ENCODE data around the gene HS3ST4.
"Not testable (repeated sequence)": the region's sequence is repeated elsewhere in the genome, so short reads cannot be mapped to it uniquely, and the experiment has no call there.

HS3ST4 gene

DNA sequence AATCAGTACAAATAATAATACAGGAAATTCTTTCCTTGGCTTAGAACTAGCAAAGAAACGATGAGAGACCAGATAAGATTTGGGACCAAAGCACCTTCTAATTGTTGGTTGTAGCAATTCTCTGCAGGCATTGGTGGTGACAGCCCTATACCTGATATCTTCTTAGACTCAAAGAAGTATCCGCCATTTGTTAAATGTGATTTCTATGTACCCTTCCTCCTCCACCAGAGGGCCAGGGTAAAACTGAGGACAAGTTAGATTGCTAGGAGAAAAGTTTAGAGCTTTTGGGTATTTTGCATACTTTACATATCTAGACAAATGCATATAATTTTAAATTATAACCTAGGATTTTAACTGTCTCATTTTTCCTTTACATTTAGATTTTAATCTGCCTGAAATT lies 304.3 kb downstream of the HS3ST4 start:
- Mint-ChIP-seq H3K27me3 (ENCODE audit: low read depth) (no peaks in the 10 kb centered on the region), H3K36me3 (ENCODE audit: low read depth) (no peaks in the 10 kb centered on the region), H3K9me3 (no peaks in the 10 kb centered on the region), H3K4me1 (ENCODE audit: low read depth) (no peaks in the 10 kb centered on the region), H3K4me3 (no peak overlapping the region), H3K27ac (no peak overlapping the region)

DNA sequence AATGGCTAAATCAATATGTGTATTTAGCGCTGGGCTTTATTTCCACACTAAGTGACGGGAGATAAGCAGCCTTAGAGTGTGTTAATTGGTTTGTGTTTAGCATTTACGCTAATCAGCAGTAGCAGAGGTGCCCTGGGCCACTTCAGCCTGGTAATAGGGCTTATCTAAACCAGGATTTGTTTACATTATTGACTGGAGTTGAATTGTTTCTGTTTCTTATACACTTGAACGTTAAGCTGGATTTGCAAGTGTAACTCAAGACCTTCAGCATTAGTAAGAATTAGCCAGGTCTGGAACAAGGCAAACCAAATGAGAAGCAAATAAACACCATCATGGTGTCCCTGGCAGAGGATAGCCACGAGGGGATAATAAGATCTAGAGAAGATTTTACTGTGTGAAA lies 313.6 kb downstream of the HS3ST4 start:
- peaks cover 15% of the 10 kb centered on the region for H3K9me3 Mint-ChIP-seq
- no peak overlapping the region for H3K27ac Mint-ChIP-seq
- no peaks in the 10 kb centered on the region for H3K4me1 Mint-ChIP-seq (ENCODE audit: low read depth)
- H3K27me3 Mint-ChIP-seq (ENCODE audit: low read depth): no peaks in the 10 kb centered on the region
- H3K36me3 Mint-ChIP-seq (ENCODE audit: low read depth): no peaks in the 10 kb centered on the region
- H3K4me3 Mint-ChIP-seq: no peak overlapping the region

DNA sequence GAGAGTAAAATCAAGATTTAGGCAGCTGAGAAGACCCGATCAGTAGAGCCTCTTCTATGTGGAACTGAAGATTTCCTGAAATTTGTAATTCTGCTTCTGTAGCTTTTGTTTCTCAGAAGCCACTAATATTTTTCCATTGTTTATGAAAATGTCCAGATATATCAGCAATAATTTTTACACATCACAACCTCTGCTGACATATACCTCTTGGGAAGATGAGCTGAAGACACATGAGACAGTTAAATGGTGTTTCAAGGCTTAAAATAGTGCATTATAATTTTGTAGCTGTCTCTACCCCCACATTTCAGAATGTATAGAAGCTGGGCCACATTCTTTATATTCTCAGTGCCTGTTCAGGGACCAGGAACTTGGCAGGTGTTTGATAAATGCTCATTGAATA lies 320.6 kb downstream of the HS3ST4 start:
- H3K36me3 Mint-ChIP-seq (ENCODE audit: low read depth): no peaks in the 10 kb centered on the region
- H3K4me1 Mint-ChIP-seq (ENCODE audit: low read depth): no peaks in the 10 kb centered on the region
- H3K27me3 Mint-ChIP-seq (ENCODE audit: low read depth): no peaks in the 10 kb centered on the region
- peaks cover 11% of the 10 kb centered on the region for H3K9me3 Mint-ChIP-seq
- H3K4me3 Mint-ChIP-seq: no peak overlapping the region
- no peak overlapping the region for H3K27ac Mint-ChIP-seq

DNA sequence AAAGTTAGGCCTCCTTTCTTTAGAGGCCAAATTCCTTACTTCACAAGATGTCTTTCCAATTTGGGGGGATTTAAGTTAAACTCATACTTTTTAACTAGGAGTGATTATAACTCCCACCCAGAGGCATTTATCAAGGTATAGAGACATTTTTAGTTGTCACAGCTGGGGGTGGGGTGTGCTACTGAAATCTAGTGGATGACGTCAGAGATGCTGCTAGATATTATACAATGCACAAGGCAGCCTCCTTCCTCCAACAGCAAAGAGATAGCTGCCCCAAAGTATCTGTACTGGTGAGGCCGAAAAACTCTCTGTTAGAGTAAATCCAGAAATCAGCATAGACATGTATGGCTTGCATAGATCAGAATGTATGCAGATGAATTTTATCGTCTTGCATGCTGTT lies 324.0 kb downstream of the HS3ST4 start:
- H3K9me3 Mint-ChIP-seq: peaks cover 11% of the 10 kb centered on the region
- no peaks in the 10 kb centered on the region for H3K27me3 Mint-ChIP-seq (ENCODE audit: low read depth)
- H3K27ac Mint-ChIP-seq: no peak overlapping the region
- H3K4me1 Mint-ChIP-seq (ENCODE audit: low read depth): no peaks in the 10 kb centered on the region
- no peak overlapping the region for H3K4me3 Mint-ChIP-seq
- H3K36me3 Mint-ChIP-seq (ENCODE audit: low read depth): no peaks in the 10 kb centered on the region

DNA sequence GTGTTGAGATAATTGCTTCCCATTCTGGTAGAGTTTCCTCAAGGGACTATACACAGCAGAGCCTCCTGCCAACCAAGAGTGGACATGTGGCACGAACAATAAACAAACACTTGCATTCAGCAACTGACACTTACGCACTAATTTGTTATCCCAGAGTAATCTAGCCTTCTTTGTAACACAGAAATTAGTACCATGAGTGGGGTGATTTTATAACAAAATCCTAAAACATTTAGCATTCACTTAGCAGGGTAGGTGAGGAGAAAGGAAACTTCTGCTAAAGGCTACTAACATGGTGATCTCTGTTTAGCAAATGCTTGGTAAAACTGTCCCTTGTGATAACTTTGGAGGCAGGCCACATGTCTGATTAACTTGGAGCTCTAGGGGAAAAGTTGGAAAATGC lies 325.2 kb downstream of the HS3ST4 start:
- H3K36me3 Mint-ChIP-seq (ENCODE audit: low read depth): no peaks in the 10 kb centered on the region
- H3K9me3 Mint-ChIP-seq: peaks cover 11% of the 10 kb centered on the region
- no peak overlapping the region for H3K27ac Mint-ChIP-seq
- no peaks in the 10 kb centered on the region for H3K27me3 Mint-ChIP-seq (ENCODE audit: low read depth)
- H3K4me3 Mint-ChIP-seq: no peak overlapping the region
- H3K4me1 Mint-ChIP-seq (ENCODE audit: low read depth): no peaks in the 10 kb centered on the region

DNA sequence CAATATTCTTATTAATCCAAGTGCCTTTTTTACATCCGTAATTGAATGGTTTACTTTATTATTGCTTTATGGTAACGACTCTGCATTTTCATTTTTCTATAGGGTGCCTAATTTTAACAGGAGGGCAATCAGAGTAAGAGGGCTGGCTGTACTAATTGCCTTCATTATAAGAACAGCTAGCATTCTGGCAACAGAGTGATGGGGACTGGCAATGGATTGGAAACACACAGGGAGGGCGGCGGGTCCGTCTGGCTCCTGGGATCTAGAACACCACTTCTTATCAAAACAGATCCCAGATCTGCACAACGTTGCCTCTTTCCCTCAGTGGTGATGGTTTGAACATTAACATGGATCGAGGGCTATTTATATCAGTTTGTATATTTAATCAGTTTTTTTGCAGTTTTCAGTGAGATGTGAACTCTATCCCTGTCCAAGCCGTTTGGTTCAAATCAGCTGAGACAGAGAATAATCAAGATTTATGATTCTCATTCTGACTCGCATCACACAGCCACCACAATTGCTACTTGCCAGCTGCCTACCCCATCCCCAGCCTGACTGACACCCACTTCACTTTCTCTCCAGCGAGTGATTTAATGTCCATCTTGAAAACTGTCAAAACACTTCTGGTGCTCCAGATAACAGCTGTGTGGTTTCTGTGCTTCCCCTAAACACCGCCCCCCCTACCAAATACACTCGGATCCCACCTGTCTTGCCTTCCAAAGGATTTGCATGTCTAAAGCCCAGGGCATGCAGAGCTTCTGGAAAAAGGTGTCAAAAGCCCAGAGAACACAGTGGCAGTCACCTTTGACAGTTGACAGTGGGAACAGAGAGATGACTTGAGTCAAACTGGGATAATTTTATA lies 327.9 kb downstream of the HS3ST4 start:
- Mint-ChIP-seq H3K9me3 (peaks cover 11% of the 10 kb centered on the region), H3K4me1 (ENCODE audit: low read depth) (no peaks in the 10 kb centered on the region), H3K36me3 (ENCODE audit: low read depth) (no peaks in the 10 kb centered on the region), H3K27me3 (ENCODE audit: low read depth) (no peaks in the 10 kb centered on the region), H3K27ac (no peak overlapping the region), H3K4me3 (no peak overlapping the region)

DNA sequence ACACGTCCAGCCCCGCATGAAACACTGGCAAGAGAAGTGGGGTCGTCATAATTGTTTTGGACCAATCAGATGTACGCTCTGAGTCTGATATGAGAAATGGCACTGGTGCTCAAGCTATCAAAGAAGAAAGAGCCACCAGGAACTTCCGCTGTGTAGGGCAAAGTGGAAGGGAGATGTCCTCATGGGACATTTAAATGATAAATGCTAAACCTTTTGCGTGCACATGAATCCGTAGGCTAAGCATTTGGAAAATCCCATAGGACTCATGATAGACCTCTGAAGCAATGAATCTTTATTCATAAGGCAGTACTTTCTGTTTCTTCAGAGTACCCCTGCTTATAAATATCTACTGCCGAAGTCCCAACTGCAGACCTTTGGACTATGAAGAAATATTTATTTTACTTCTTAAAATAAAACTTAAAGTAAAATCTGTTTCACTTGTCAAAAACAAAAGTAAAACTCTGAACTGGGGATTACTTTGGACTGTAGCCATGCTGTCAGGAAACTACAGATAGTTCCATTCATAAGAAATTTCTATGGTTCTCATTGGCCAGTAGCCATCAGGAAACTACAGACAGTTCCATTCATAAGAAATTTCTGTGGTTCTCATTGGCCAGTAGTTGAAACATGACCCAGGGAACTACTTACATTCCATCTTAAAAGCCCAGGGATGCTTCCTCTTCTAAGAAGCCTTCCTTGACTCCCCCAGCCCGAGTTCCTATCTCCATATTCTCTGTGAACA lies 335.1 kb downstream of the HS3ST4 start:
- Mint-ChIP-seq H3K4me1 (ENCODE audit: low read depth) (no peaks in the 10 kb centered on the region), H3K4me3 (no peak overlapping the region), H3K9me3 (no peaks in the 10 kb centered on the region), H3K36me3 (ENCODE audit: low read depth) (no peaks in the 10 kb centered on the region), H3K27ac (no peak overlapping the region), H3K27me3 (ENCODE audit: low read depth) (no peaks in the 10 kb centered on the region)

DNA sequence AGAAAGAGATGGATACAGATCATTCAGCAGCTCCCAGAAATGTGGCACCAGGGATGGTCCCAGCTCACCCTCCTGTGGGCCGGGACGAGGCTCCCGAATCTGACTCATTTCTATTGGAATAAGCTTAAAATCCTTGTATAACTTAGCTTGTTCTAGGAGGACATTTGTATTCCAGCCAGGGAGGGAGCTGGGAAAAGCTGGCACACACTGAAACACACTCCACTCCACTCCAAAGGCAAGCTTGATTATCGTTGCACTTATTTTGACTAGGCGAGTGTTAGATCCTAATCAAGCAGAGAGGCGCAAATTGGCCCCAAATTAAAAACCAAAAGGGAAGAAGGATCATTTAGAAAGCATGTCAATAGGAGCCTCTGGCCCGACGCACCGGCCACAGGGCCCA lies 339.5 kb downstream of the HS3ST4 start:
- Mint-ChIP-seq H3K36me3 (ENCODE audit: low read depth) (no peaks in the 10 kb centered on the region), H3K4me3 (no peak overlapping the region), H3K4me1 (ENCODE audit: low read depth) (no peaks in the 10 kb centered on the region), H3K27ac (no peak overlapping the region), H3K9me3 (no peaks in the 10 kb centered on the region), H3K27me3 (ENCODE audit: low read depth) (no peaks in the 10 kb centered on the region)

DNA sequence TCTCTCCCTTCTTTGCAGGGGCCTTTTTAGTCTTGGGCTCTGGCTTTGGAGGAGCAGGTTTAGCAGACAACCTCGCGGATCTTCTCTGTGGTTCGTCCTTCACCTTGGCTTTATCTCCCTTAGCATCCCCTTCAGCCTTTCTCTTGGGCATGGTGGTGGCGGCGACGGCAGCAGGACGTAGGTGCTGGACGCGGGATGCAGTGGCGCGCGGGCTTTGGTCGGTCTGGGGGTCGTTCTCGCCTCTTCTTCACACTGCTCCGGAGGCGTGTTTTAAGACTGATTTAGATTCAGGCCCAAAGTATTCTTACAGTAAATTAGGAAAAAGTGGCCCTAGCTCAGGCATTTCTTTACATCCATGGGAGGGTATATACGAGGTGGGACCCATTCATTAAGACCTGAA lies 340.9 kb downstream of the HS3ST4 start:
- not testable (repeated sequence) for H3K9me3 Mint-ChIP-seq; H3K4me1 Mint-ChIP-seq (ENCODE audit: low read depth); H3K4me3 Mint-ChIP-seq; H3K27ac Mint-ChIP-seq; H3K27me3 Mint-ChIP-seq (ENCODE audit: low read depth); H3K36me3 Mint-ChIP-seq (ENCODE audit: low read depth)

DNA sequence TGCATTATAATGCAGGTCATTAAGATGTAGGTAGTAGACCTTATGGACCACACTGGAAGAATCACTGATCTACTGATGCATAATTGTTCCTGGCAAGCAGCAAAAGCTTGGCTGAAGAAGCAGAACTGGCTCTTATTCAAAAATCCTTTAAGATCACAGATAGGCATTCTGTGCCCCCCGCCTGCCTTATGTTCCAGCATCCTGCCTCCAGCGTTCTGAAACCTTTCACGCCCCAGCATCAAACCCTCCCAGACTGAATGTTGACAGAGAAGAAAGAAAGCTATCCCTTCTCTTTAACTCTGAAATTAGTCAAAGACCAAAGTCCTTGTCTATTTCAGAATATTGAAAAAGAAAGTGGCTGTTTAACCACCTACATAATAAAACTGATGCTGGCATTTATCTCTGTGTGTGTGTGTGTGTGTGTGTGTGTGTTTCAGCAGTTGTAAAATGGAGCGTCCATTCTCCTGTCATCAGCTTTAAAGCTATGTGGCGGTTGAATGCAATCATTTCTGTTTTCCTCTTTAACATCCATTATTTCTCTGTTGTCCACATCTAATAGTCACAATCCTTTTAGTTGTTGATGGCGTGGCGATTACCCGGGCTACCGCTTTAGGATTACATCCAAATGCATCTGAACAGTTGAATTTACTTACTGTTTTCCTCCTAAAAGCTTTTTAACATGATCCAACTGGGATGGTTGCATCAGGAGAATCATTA lies 350.4 kb downstream of the HS3ST4 start:
- no peaks in the 10 kb centered on the region for H3K27me3 Mint-ChIP-seq (ENCODE audit: low read depth)
- no peaks in the 10 kb centered on the region for H3K36me3 Mint-ChIP-seq (ENCODE audit: low read depth)
- H3K4me1 Mint-ChIP-seq (ENCODE audit: low read depth): no peaks in the 10 kb centered on the region
- H3K9me3 Mint-ChIP-seq: no peaks in the 10 kb centered on the region
- H3K4me3 Mint-ChIP-seq: no peak overlapping the region
- no peak overlapping the region for H3K27ac Mint-ChIP-seq

DNA sequence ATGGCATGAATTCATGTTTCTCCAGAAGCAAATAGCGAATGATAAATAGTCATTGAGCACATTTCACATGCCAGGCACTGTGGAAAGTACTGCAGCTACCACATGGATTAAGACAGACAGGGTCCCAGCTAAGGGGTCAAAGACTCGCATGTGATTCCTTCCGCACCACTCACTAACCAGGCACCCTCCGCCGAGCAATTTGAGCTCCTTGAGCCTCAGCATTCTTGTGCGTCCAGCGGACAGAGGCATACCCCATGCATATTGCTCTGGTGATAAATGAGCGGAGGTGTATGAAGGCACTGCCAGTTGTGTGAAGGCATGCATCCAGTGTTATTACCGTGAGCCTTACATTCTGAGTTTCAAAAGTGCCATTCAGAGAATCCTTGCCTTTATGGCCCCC lies 358.7 kb downstream of the HS3ST4 start:
- Mint-ChIP-seq H3K27ac (no peak overlapping the region), H3K27me3 (ENCODE audit: low read depth) (no peaks in the 10 kb centered on the region), H3K36me3 (ENCODE audit: low read depth) (no peaks in the 10 kb centered on the region), H3K9me3 (no peaks in the 10 kb centered on the region), H3K4me1 (ENCODE audit: low read depth) (no peaks in the 10 kb centered on the region), H3K4me3 (no peak overlapping the region)

DNA sequence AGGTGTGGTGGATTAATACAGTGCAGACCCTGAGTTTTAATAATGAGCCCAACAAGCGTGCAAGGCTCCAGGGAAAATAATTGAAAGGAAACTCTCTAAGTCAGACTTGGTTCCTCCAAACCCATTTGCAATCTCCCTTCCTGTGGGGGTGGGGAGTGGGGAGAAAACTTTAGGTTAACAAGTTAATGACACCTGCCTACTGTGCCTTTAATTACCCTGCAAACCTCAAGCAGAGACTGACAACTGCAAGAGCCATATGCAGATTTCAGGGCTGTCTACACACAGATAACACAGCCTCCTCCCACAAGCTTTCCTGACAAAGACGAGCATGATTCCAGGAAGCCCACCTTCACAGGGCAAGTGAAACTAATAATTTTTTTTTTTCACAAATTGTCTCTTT lies 359.3 kb downstream of the HS3ST4 start:
- Mint-ChIP-seq H3K27me3 (ENCODE audit: low read depth) (no peaks in the 10 kb centered on the region), H3K4me3 (no peak overlapping the region), H3K4me1 (ENCODE audit: low read depth) (no peaks in the 10 kb centered on the region), H3K9me3 (no peaks in the 10 kb centered on the region), H3K27ac (no peak overlapping the region), H3K36me3 (ENCODE audit: low read depth) (no peaks in the 10 kb centered on the region)

DNA sequence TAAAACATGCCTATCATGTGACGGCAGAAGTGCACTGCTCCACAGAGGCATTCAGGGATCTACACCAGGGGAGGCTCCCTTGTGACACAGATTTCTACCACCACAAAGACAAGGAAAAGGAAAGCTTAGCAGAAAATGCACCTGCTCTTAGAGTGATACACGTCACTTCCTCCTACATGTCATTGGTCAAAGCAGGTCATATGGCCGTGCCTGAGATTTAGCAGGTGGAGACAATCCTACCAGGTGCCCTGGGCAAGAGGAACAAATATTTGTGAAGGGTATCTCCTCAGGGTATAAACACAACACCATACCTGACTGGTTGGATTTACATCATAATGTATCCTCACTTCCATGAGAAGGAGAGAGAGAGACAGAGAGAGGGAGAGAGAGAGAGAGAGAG lies 362.1 kb downstream of the HS3ST4 start:
- Mint-ChIP-seq H3K27me3 (ENCODE audit: low read depth) (no peaks in the 10 kb centered on the region), H3K4me1 (ENCODE audit: low read depth) (no peaks in the 10 kb centered on the region), H3K4me3 (no peak overlapping the region), H3K9me3 (no peaks in the 10 kb centered on the region), H3K36me3 (ENCODE audit: low read depth) (no peaks in the 10 kb centered on the region), H3K27ac (no peak overlapping the region)

DNA sequence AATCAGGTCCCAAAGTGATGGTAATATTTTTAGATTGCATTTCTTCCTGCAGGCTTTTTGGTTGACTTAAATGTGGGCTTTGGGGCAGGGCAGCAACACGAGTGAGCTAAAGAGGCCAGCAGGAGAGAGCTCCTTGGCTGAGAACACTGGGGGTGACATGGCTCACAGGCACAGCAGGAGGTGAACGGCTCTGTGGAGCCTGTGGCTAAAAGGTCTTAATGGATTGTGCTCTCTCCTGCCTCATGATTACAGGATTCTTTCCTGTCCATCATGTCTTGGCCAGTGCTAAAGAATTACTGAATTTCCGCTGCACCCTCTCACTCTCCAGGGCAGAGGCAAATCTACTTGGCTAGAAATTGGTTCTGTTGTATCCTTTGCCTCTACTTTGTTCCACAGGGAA lies 366.6 kb downstream of the HS3ST4 start:
- Mint-ChIP-seq H3K4me1 (ENCODE audit: low read depth) (no peaks in the 10 kb centered on the region), H3K36me3 (ENCODE audit: low read depth) (no peaks in the 10 kb centered on the region), H3K9me3 (no peaks in the 10 kb centered on the region), H3K4me3 (no peak overlapping the region), H3K27me3 (ENCODE audit: low read depth) (no peaks in the 10 kb centered on the region), H3K27ac (no peak overlapping the region)
